Kidney (tissue), 14 donors: ENCODE data around the gene DCHS2. TPM values are rescaled to one million over a fixed set of nuclear protein-coding genes. Genes with fewer than 3 reads are reported as not detected.

Experiments used
- DNase-seq, 5 donors: peaks; one replicate each; pipeline ENCODE4 v3.0.0-alpha.2; 2013 to 2020
- FAIRE-seq: peaks from 2 replicates; lab custom pipeline; 2012; peaks lifted over from hg19 to GRCh38; lab: Jason Lieb, UNC
- H3K27ac ChIP-seq, 2 donors: one replicate each; pipeline ENCODE4 v1.7.0; 2013; ENCODE audit warnings: low read depth in 2 of 2, low read length in 2 of 2, inconsistent platforms in 1 of 2
- H3K27me3 ChIP-seq: one replicate; pipeline ENCODE4 v1.7.1; 2013; ENCODE audit warnings: low read length, inconsistent platforms; ENCODE audit not compliant: control insufficient read depth, insufficient read depth
- H3K36me3 ChIP-seq, 3 donors: one replicate each; pipeline versions ENCODE4 v1.7.0 to v1.7.1; 2013; ENCODE audit warnings: low read length in 3 of 3, control low read depth in 1 of 3, inconsistent platforms in 1 of 3; ENCODE audit not compliant: insufficient read depth in 3 of 3, control insufficient read depth in 2 of 3
- H3K4me1 ChIP-seq, 3 donors: one replicate each; pipeline versions ENCODE4 v1.7.0 to v1.7.1; 2013; ENCODE audit warnings: low read length in 3 of 3, inconsistent platforms in 1 of 3, low read depth in 1 of 3; ENCODE audit not compliant: control insufficient read depth in 2 of 3, insufficient read depth in 2 of 3
- H3K4me3 ChIP-seq, 3 donors: one replicate each; pipeline versions ENCODE4 v1.7.0 to v1.8.1; 2013; ENCODE audit warnings: low read length in 3 of 3, control low read depth in 1 of 3, inconsistent platforms in 1 of 3
- H3K9ac ChIP-seq, 3 donors: one replicate each; pipeline versions ENCODE4 v1.7.0 to v1.7.1; 2013; ENCODE audit warnings: low read length in 3 of 3, control low read depth in 1 of 3, inconsistent platforms in 1 of 3
- H3K9me3 ChIP-seq, 3 donors: one replicate each; pipeline versions ENCODE4 v1.7.0 to v1.7.1; 2013; ENCODE audit warnings: low read length in 3 of 3, control low read depth in 1 of 3, inconsistent platforms in 1 of 3; ENCODE audit not compliant: control insufficient read depth in 2 of 3, insufficient read depth in 1 of 3
- intact Hi-C: fragments of 100-400 bp; cut with DNase I; formaldehyde crosslinking; loops from one replicate; pipeline ENCODE4 v1.11.1; 2022
- polyA plus RNA-seq: library from polyadenylated mRNA; stranded (reverse); fragments of 350-450 nt; fragmentation: Illumina TruSeq; extraction: RNeasy Lipid Tissue Mini Kit (QIAGEN cat#74804); gene quantifications from one replicate; pipeline ENCODE4 v1.2.3, GENCODE V29; 2014; ENCODE audit warnings: low read depth, low replicate concordance; ENCODE audit not compliant: insufficient read depth
- total RNA-seq: library from RNA; stranded (reverse); fragmentation: NEBNext Ultra II Directional; extraction: Animal tissue kit (Norgen Biotek cat#: 25700); gene quantifications from one replicate; pipeline ENCODE4 v1.2.1, GENCODE V29; 2021
- TF ChIP-seq, protein P1 (sequence below): IDR thresholded peaks from 3 replicates; pipeline ENCODE4 v1.5.1; 2012; ENCODE audit warnings: mild to moderate bottlenecking, moderate library complexity, borderline replicate concordance; ENCODE audit not compliant: insufficient read depth; ENCODE audit errors: extremely low read depth
- donor health status: control.
- donor health status: control.
- donor health status: control.
- donor health status: control.
- donor health status: control.
- donor health status: DM: yes; HTN: yes; CAD: no.
- donor health status: Normal renal cell carcinoma (clear cell type).

DCHS2 gene
- total and polyA plus RNA-seq, 2 donors from 2014 or later, result 0.47 TPM; not detected in 1

DNA sequence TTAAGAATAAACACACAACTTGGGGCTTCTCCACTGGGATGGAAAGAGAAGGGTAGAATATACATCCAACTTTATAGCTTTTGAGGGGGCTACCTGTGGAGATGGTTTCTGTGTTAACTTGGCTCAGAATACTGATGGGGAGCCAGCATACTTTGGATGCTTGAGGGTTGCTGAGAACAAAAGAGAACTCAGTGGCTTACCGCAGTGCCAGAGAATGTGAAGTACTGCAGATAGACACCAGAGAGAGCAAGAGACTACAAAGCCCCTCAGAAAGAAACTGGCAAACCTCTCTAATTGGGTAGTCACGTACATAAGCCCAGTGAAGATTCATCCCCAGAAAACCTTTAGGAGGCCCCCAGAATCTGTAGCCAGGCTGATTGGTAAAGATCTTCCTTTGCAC is 214.4 kb downstream of the DCHS2 start:
- no peak overlapping the region for H3K9ac ChIP-seq
- H3K9me3 ChIP-seq, result no peaks in the 10 kb centered on the region
- no peaks in the 10 kb centered on the region for H3K36me3 ChIP-seq
- TF ChIP-seq, protein P1, sequence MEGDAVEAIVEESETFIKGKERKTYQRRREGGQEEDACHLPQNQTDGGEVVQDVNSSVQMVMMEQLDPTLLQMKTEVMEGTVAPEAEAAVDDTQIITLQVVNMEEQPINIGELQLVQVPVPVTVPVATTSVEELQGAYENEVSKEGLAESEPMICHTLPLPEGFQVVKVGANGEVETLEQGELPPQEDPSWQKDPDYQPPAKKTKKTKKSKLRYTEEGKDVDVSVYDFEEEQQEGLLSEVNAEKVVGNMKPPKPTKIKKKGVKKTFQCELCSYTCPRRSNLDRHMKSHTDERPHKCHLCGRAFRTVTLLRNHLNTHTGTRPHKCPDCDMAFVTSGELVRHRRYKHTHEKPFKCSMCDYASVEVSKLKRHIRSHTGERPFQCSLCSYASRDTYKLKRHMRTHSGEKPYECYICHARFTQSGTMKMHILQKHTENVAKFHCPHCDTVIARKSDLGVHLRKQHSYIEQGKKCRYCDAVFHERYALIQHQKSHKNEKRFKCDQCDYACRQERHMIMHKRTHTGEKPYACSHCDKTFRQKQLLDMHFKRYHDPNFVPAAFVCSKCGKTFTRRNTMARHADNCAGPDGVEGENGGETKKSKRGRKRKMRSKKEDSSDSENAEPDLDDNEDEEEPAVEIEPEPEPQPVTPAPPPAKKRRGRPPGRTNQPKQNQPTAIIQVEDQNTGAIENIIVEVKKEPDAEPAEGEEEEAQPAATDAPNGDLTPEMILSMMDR, result no peak
- H3K4me1 ChIP-seq, result no peaks in the 10 kb centered on the region
- FAIRE-seq, result no peak
- no peak overlapping the region for H3K4me3 ChIP-seq
- no peak for DNase-seq
- H3K27ac ChIP-seq, result no peak overlapping the region
- H3K27me3 ChIP-seq, result no peaks in the 10 kb centered on the region
- intact Hi-C loops, result no loop called here

DNA sequence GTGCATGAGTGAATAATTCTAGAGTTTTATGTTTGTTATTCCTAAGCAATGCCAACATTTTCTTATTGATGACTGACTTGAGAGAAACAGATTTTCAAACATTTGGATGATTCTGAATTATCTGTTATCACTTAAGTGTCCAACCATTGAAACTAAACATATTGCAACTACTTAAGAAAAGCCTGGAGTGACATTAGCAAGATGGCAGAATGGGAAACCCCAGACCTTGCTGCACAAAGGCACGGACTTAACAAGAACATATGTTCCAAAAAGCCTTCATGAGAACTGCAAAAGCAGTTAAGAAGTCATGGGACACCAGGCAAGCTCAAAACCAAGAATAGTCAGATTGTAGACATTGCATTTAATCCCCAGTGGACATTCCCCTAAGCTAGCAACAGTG is 215.1 kb downstream of the DCHS2 start:
- Histone ChIP-seq H3K36me3 (no peaks in the 10 kb centered on the region), H3K9me3 (no peaks in the 10 kb centered on the region), H3K4me1 (no peaks in the 10 kb centered on the region), H3K4me3 (no peak overlapping the region), H3K9ac (no peak overlapping the region), H3K27ac (no peak overlapping the region), H3K27me3 (no peaks in the 10 kb centered on the region)
- TF ChIP-seq, protein P1, result no peak
- no peak for FAIRE-seq
- intact Hi-C loops, result no loop called here
- no peak for DNase-seq

DNA sequence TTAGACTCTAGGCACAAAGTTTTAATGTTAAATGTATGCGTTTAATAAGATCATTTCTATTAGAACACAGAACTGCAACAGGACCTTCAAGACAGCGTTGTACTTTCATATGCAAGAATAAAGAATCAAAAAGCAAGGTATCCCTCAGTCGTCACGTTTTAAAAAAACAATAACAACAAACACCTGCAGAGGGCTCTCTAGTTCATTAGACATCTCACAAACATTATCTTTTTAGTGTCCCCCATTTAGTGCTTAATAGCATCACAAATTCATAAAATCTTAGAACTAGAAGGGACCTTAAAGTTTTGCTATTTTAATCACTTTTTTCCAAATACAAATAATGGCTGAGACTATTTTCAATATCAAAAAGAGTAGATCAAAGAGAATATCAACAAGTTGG is 236.6 kb downstream of the DCHS2 start:
- TF ChIP-seq, protein P1, result no peak

DNA sequence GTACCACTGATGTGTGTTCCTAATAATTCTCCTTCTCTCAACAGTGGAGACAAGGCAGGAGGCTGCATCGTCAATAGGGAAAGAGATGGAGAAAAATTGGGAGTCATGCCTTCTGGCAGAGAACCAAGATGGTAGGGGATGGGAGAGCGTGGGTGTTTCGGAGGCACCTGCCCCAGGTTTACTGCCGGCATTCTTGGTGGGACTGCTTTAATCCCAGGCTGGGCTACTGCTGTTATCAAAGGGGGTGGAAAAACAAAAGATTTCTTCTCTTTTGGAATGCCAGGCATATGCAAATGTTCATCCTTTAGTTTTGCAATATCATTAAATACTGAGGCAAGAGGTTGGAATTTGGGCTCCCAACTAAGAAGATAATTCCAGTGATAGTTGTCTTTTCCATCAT is 257.0 kb downstream of the DCHS2 start:
- intact Hi-C loops, result no loop called here

More for the DNA sequence above, 236.6 kb downstream of the DCHS2 start:
- no peaks in the 10 kb centered on the region for H3K9me3 ChIP-seq
- H3K9ac ChIP-seq, result no peak overlapping the region
- DNase-seq (no peak), FAIRE-seq (no peak)
- H3K27me3 ChIP-seq, result no peaks in the 10 kb centered on the region
- intact Hi-C loops, result no loop called here
- no peaks in the 10 kb centered on the region for H3K4me1 ChIP-seq
- H3K36me3 ChIP-seq, result no peaks in the 10 kb centered on the region
- no peak overlapping the region for H3K27ac ChIP-seq
- H3K4me3 ChIP-seq, result no peak overlapping the region

More for the DNA sequence above, 257.0 kb downstream of the DCHS2 start:
- TF ChIP-seq, protein P1, result no peak
- Histone ChIP-seq H3K27me3 (no peaks in the 10 kb centered on the region), H3K27ac (no peak overlapping the region), H3K36me3 (no peaks in the 10 kb centered on the region), H3K4me1 (no peaks in the 10 kb centered on the region), H3K4me3 (no peak overlapping the region), H3K9ac (no peak overlapping the region), H3K9me3 (no peaks in the 10 kb centered on the region)
- DNase-seq (no peak), FAIRE-seq (no peak)
